Measurements from ENCODE around the gene MRPL20.

MRPL20 gene

DNA sequence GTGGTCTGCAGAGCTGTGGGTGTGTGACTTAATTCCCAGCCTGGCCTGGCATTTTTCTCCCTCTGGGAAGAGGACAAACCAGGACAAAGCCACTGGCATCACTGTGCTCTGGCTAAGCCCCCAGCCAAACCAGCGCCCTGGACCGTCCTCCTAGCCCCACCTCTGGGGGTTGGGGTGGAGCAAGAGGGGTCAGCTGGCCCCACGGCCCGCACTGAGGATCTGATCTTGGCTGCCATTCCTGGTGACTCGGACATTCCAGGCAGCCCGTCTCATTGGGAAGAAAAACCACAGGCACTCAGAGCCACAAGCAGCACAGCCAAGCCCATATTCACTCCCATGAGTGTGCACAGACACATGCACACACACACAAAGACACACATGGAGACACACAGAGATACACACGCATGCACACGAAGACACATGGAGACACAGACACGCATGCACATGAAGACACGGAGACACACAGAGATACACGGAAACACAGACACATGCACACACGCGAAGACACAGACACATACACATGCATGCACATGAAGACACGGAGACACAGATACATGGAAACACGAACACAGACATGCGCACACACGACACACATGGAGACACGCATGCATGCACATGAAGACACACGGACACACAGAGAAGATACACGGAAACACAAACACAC lies 46.5 kb downstream of the MRPL20 start:
- peak; percentile 93 for DNase-seq (ENCODE audit: low read depth)

DNA sequence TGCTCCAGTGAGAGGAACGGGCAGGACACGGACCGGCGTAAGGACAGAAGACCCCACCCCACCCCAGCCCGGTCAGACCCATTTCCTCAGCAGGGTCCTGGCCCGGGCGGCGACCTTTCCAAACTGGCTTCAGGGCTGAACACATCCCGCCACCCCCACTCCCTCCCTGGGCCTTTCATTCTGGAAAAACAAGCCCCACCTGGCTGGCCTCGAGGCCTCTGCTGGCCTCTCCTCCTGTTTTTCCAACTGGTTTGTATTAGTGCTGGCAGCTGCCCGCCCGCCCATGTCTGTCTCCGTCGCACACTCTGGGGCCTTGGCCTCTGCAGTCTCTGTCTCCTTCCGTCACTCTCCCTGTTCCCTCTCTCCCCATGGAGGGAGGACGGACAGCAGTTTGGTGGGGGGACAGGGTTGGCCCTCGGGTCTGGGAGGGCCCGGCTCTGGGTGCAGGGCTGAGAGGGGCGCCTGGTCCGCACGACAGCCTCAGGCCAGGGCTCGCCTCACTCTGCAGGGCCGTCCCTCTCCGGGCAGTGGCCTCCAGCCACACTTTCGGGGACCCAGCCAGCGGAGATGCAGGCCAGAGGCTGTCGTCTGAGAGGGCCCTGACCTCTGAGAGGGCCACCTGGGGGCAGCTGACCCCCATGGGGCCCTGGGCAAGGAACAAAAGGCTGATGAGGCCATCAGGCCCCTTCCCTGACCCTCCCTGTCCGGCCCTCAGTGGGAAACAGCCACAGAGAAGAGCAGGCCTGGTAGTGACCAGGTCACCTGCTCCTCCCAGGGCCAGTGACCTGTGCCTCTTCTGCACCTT lies 47.2 kb downstream of the MRPL20 start:
- no peak for DNase-seq (ENCODE audit: low read depth)

DNA sequence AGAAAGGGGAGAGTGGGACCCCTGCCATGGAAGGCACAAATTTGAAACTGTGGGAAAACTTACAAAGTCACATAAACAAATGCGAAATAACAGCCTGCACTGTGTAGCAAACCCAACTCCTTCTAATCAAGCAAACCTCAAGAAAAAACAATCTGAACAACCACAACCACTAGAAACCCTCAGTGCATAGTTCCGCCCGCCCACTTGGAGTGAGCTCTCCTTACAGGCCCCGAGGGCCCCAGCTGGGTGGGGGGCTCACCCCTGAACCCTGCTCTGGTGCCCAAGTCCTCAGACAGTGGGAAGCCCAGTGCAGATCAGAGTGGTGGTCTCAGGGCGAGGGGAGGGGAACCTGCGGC lies 47.8 kb downstream of the MRPL20 start:
- DNase-seq (ENCODE audit: low read depth) = no peak

DNA sequence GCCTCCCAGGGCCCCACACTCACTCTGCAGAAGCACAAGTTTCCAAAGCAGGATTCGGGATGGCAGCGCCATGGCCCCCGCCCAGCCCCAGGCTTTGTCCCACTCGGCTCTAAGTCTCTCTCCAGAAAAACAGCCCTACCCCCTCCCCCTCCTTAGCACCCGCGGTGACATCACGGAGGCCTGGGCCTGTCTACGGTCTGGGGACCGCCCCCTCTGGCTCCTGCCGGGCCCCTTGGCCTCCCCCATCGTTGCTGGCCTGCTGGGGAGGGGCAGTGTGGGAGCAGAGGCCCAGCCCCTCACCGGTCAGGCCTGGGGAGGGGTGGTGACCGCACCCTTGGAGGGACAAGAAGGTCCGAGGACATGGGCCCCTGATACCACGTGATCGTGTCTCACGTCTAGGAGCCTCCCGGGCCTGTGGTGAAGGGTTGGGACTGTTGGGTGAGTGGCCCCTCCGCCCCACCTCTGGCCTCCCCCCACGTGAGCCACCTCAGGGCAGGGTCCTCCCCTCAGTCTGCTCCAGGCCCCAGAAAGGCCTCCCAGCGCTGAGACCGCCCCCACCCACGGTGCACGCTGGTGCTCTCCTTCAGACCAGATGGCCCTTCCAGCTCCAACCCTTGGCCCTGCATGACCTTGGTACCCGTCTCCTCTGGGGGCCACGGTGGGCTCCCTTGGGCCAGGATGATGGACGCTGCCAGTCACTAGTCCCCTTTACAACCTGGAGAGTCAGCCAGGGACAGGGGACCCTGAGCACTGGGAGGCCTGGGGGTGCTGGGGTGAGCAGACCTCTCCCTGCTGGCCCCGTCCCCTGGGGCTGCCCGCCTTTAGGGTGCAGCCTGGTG lies 48.4 kb downstream of the MRPL20 start, which contains the start of gene MXRA8:
TSS of gene MXRA8 (minus strand) at position 123 of the 839 bp plus-strand sequence. CDS start at position 72, 51 bp downstream.
- peak; percentile 77 for DNase-seq (ENCODE audit: low read depth)

DNA sequence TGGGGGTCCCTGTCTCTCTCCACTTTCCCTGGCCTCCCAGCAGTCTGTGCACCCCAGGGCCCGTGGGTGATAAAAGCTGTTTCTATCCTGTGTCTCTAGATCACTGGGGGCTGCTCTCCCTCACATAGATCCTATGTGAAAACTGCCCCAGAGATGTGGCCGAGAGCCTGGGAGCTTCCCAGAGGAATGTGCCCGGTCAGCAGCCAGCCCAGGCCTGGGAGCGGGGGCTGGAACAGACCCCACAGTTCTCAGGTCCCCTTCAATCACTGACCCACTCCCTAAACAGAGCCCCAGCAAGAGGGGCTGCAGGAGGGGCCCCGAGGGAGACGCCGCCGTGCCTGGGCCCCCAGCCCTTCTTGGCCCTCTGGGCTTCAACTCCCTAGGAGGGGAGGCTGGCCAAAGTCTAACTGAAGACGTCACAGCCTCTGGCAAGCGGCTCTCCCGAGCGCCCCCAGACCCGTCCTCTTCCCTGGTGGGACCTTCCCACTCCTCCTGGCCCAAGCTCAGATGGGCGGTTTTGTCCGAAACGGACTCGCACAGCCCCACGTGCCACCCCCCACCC lies 49.1 kb downstream of the MRPL20 start:
- DNase-seq (ENCODE audit: low read depth) = no peak

DNA sequence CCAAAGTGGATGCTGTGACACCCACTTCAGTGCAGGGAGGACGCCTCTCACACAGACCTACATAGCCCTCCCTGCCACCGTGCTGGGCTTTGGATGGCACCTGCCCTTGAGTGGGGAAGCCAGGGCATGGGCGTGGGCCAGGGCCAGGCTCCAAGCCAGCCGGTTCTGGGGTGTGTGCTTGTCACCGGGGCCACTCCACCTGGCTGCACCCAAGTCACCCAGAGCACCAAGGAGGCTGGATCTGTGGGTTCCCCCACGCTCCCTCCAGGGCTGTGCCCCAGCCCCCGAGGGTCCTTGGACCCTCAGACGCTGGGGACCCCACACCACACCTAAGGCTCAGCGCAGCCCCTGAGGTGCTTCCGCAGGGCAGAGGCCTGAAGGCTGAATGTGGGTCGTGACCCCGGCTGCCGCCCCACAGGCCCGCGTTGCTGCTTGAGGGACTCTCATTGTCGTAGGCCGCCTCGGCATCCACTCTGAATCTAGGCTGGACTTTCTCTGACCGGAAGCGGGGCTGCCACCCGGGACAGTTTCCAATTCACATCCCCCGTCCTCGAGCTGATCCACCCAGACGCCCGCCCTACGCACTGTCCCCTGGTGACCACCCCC lies 50.2 kb downstream of the MRPL20 start:
- DNase-seq (ENCODE audit: low read depth) = no peak

DNA sequence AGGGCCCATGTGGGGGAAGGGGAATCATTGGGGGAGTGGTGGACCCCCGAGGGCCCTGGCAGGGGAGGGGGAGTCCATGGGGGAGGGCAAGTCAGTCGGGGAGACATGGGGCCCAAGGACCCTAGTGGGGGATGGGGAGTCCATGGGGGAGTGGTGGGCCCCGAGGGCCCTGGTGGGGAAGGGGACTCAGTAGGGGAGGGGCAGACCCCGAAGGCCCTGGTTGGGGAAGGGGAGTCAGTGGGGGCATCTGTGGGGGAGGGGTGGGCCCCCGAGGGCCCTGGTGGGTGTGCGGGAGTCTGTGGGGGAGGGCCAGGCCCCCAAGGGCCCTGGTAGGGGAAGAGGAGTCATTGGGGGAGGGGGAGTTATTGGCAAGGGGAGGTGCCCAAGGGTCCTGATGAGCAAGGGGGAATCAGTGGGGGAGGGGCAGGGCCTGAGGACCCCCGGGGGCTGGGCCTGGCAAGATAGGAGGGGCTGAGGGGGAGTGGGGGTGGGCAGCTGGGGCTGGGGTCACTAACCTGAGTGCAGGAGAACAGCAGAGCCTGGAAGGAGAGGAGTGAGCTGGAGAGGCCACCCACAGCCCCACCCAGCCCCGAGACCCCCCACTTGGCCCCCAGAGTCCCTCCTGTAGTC lies 50.8 kb downstream of the MRPL20 start:
- DNase-seq (ENCODE audit: low read depth) = no peak

DNA sequence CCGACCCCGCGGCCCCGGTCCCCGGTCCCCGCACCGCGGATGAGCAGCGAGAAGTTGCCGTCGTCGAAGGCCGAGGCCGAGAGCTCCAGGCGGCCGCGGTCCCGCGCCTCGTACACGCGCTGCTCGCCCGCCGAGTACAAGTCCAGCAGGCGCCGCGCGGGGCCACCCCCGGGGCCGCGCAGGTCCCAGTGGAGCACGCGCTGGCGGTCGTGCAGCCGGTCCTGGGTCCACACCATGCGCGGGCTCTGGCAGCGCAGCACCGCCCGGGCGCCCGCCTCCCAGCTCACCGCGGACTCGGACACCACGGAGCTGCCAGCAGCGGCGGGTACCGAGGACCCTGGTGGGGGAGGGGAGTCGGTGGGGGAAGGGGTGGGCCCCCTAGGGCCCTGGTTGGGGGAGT lies 51.7 kb downstream of the MRPL20 start:
- DNase-seq (ENCODE audit: low read depth) = no peak

DNA sequence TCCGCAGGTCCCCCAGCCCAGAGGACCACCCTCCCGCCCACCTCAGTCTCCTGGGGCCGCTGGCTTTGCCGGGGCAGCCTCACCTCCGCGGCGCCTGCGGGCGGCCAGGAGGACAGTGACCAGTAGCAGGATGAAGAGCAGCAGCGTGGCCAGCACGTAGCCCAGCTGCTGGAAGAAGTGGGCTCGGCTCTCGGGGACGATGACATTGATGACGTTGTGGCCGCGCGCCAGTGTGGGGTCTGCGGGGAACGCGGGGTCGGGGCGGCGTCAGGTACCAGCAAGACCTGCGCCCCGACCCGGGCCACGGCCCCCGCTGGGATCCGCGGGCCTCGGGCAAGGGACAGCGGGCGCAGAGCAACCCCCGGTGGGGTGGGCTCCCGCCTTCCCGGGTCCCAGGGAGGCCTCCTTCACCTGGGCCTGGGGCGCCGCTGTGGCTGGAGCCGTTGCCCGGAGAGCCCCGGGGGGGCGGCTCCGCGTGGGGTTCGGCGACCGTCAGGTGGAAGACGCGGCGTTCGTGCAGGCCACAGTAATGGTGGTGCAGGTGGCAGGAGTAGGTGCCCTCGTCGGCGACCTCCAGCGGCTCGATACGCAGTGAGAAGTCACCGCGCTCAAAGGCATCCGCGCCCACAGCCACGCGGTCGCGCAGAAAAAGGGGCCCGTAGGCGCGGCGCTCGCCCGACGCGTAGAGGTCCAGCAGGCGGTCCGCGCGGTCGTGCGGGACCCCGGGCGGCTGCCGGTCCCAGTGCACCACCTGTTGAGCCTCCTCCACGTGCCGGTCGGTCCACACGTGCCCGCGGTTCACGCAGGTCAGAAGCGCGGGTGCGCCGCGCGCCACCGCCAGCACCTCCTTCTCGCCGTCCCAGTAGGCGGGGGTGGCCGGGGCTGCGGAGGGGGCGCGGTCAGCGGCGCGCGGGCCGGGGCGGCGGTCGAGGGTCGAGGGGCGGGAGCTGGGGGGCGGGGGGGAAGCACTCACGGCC lies 52.5 kb downstream of the MRPL20 start:
- DNase-seq (ENCODE audit: low read depth) = no peak

DNA sequence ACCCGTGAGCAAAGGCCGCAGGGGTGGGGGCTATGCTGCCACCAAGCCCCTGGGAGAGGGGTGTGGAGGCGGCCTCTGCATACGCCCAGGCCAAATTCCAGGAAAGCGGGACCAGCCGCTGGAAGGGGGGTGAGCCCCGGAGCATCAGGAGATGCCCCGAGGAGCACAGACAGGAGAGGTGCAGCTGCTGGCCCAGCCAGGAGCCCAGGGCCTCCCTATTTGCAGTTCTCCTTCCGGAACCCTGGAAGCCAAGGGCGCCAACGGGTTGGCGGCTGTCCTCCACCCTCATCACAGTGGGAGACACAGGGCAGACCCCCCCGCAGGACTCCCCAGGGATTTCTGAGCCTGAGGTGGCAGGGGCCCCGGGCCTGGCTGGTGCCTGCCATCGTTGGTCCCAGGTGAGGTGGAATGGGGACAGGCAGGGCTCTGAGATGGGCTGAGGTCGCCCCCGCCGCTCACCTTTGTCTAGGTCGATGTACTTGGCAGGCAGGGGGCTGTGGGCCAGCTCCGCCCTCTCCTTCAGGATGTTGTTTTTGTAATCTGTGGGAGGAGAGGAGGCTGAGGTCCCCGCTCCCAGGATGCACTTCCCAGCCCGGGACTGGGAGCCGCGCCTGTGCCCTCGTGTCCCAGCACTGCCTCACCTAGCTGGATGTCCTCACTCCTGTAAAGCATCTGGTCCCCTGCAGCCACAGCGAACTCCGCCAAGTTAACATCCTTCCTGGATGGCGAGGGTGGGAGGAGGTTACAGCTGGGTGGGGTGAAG lies 53.5 kb downstream of the MRPL20 start:
- DNase-seq (ENCODE audit: low read depth) = no peak

DNA sequence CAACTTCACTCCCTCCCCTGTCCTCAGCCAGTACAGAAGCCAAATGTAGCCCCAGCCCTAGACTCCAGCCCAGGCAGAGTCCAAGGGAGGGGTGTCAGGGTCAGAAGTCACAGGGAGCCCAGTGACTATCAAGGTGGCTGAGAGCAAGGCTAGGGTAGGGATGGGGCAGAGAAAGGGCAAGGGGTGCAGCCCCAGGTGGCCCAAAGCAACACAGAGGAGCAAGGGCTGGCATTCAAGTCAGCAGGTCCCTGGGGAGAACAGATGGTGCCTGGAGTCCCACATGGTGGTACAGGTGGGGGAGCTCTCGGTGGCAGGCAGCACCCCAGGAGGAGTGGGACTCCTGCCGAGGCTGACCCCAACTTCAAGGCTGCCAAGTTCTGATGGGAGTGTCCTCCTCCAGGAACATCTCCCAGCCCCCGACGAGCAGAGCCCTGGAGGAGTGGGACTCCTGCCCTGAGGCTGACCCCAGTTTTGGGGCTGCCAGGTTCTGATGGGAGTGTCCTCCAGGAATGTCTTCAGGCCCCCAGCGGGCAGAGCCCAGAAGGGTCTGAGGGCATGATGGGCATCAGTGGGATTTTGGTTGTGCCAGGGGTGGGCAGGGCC lies 54.2 kb downstream of the MRPL20 start:
- DNase-seq (ENCODE audit: low read depth) = no peak
